Occipital lobe (tissue), 2 donors: ENCODE data around the gene TCF25. TPM values are rescaled to one million over a fixed set of nuclear protein-coding genes. Genes with fewer than 3 reads are reported as not detected.
"Not testable (repeated sequence)": the region's sequence is repeated elsewhere in the genome, so short reads cannot be mapped to it uniquely, and the experiment has no call there.

Source experiments
- DNase-seq: peaks from one replicate; lab custom pipeline; 2025; lab: John Stamatoyannopoulos, UW
- total RNA-seq: library from RNA; depleted of rRNA; stranded (reverse); fragments of >200 nt; gene quantifications from one replicate; pipeline ENCODE4 v1.2.3, GENCODE V29; 2014

Gene TCF25
- 136 TPM for total RNA-seq

GRCh38 chr16:89873109-89873971 lies at the start of gene TCF25:
TCF25 (plus strand) TSS chr16:89873592; CDS start chr16:89873668, 76 bp downstream.
- DNase-seq = peak; percentile 75

GRCh38 chr16:89823824-89824148 lies 49.6 kb upstream of the TCF25 start:
- DNase-seq = not testable (repeated sequence)

GRCh38 chr16:89826531-89827382 lies 46.6 kb upstream of the TCF25 start:
- no peak for DNase-seq

GRCh38 chr16:89827383-89828198 lies 45.8 kb upstream of the TCF25 start:
- DNase-seq = peak; percentile 29

DNA sequence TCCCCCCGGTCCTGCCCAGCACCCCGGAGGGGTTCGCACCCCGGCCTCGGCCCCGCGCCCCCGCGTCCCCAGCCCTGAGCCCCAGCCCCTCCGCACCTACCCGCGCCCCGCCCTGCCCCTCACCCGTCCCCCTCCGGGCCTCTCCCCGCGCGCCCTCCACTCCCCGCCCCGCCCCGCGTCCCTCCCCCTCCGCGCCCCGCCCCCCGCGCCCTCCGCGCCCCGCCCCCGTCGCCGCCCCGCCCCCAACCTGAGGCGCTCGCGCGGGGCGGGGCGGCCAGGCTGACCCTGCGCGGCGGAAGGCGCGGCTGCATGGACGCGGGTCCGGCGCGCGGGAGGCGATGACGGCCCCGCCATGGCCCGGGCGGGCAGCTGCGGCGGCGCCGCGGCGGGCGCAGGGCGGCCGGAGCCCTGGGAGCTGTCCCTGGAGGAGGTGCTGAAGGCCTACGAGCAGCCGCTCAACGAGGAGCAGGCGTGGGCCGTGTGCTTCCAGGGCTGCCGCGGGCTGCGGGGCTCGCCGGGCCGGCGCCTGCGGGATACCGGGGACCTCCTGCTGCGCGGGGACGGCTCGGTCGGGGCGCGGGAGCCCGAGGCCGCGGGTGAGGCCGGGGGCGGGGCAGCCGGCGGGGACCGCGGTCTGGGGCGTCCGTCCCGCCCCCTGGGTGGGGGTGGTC lies 45.1 kb upstream of the TCF25 start, which contains the start of gene SPIRE2:
Gene SPIRE2, plus strand, starts transcription at position 277 of the 671 bp plus-strand sequence. Its CDS starts 76 bp downstream, at position 353.
- peak; percentile 18 for DNase-seq

GRCh38 chr16:89828870-89829629 lies 44.3 kb upstream of the TCF25 start:
- DNase-seq = no peak

- no peak for DNase-seq
Observed at GRCh38 chr16:89829630-89830437, 43.6 kb upstream of the TCF25 start.

DNA sequence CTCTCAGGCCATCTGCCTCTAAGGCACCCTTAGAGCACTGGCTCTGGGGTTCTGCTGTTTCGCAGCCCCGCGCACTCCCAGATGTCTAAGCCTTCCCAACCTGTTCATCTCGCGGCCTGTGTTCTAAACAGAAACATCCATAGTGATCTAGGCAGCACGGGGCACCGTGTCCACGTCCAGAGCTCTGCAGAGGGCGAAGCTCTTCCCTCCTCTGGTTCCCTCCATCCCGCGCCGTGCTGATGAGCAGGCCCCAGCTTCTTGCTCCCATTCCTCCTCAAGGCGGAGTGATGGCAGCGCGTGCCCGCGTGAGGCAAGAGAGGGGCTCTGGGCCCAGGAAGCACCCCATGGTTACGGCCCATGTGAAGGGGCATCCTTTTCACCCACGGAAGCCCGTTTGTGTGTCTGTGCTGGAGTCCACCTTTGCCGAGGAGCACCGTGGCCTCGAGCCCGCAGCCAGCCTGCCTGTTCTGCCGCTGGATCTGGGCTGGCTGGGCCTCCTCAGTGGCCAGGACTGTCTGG lies 41.5 kb upstream of the TCF25 start:
- DNase-seq = no peak

GRCh38 chr16:89833664-89834363 lies 39.6 kb upstream of the TCF25 start:
- DNase-seq = not testable (repeated sequence)

DNA sequence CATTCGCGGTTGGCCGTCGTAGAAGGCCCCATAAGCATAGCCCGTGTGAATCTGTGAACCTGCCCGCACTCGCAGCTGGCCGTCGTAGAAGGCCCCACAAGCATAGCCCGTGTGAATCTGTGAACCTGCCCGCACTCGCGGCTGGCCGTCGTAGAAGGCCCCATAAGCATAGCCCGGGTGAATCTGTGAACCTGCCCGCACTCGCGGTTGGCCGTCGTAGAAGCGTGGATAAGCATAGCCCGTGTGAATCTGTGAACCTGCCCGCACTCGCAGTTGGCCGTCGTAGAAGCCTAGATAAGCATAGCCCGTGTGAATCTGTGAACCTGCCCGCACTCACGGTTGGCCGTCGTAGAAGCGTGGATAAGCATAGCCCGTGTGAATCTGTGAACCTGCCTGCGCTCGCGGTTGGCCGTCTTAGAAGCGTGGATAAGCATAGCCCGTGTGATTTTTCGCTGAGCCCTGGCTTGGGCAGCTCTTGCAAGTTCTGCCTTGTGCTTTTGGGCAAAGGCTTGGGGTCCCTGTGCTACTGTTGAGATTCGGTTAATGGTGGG lies 38.5 kb upstream of the TCF25 start:
- not testable (repeated sequence) for DNase-seq

GRCh38 chr16:89836484-89836883 lies 36.9 kb upstream of the TCF25 start:
- DNase-seq = not testable (repeated sequence)

- DNase-seq = no peak
Observed at GRCh38 chr16:89837014-89837546, 36.3 kb upstream of the TCF25 start.

DNA sequence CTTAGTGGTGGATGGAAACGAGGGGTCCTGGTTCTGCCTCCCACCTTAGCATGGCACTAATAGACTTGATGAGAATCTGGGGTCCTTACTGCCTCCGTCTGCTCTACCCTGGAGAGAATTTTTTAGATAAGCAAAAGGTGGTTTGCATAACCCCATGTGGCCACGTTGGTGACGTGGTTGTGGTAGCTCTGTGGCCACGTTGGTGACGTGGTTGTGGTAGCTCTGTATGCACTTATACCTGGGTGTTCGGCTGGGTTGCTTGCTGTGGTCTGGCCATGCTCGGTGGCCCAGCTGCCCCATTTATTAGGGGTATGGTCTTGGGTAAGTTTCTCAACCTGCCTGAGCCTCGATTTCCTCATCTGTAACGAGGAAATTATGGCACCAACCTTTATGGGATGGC lies 32.1 kb upstream of the TCF25 start:
- DNase-seq = no peak

DNA sequence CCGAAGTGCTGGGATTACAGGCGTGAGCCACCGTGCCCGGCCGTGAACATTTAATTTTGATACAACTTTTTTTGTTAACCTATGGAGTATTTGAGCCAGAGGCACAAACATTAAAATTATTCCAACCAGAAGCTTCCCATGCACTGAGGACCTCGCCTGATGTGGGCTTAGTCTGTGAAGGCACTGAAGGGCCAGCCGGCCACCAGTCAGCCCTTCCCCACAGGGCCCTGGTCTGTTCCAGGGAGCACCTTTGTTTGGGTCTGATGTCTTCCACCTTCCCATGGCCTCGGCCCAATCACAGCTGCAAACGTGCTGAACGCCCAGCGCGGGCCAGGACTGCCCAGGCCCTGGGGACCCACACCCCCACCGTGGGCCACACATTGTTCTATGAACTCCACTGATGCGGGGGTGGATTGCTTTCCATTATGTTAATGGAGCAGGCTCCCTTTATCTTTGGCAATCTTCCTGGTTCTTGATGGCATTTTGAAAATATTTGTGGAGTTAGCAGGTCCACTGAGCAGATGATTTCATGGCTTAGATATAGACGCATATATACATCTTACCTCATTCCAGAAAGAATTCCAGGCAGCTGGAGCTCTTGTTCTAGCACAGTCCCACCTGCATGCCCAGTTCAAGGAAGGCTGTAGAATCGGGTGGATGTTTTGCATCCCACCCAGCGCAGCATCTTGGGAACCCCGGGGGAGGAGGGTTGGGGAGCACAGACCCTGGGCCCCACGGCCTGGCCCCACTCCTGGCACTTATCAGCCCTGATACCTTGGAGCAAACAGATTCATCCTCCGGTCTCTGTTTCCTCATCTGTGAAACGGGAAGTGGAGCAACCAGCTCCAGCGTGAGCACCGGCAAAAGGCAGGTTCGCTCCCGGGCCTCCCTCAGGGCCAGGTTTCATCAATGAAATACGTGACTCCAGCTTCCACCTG lies 30.7 kb upstream of the TCF25 start:
- no peak for DNase-seq

DNA sequence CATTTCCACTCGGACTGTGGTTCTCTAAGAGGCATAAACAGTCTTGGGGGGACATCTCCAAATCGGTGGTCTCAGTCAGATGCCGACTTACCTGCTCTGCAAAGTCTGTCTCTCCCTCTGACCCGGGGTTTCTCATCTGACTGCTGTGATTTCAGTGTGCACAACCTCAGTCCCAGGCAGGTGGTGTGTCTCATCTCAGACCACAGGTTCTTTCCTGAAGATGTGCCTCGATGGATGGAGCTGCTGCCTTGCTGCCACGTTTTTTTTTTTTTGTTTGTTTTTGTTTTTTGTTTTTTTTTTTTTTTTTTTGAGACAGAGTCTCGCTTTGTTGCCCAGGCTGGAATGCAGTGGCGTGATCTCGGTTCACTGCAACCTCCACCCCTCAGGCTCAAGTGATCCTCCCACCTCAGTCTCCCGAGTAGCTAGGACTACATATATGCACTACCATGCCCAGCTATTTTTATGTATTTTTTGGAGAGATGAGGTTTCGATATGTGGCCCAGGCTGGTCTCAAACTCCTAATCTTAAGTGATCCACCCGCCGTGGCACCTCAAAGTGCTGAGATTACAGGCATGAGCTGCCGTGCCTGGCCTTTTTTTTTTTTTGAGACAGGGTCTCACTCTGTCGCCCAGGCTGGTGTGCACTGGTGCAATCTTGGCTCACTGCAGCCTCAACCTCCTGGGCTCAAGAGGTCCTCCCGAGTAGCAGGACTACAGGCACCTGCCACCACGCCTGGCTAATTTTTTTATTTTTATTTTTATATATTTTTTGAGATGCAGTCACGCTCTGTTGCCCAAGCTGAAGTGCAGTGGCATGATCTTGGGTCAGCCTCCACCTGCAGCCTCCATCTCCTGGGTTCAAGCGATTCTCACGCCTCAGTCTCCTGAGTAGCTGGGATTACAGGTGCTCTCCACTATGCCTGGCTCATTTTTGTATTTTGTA lies 29.7 kb upstream of the TCF25 start:
- no peak for DNase-seq
